H1 (cell line): ENCODE results near the gene GAK.

Experiments used
- EZH2 ChIP-seq: fragments of 200-600 bp; sonication (generic); IDR thresholded peaks from 2 replicates; pipeline ENCODE4 v1.7.1; 2012; ENCODE audit warnings: low read depth, mild to moderate bottlenecking, moderate library complexity, low read length, inconsistent platforms; ENCODE audit not compliant: severe bottlenecking
- HDAC6 ChIP-seq: IDR thresholded peaks from one replicate; pipeline ENCODE4 v1.7.1; 2012; ENCODE audit warnings: low read depth, mild to moderate bottlenecking, inconsistent platforms, low read length, moderate library complexity
- JUN ChIP-seq: IDR thresholded peaks from 2 replicates; pipeline ENCODE4 v1.6.1; 2011; ENCODE audit warnings: low read depth, mild to moderate bottlenecking, improper control_type of control experiment, low read length
- RAD21 ChIP-seq, 2 experiments: IDR thresholded peaks in 1 of 2; conservative IDR thresholded peaks in 1 of 2; 2 replicates each; pipeline ENCODE4 v1.6.1; 2011; ENCODE audit warnings: low read depth in 2 of 2, low read length in 2 of 2, improper control_type of control experiment in 1 of 2, inconsistent platforms in 1 of 2, mild to moderate bottlenecking in 1 of 2, moderate library complexity in 1 of 2
- TAF1 ChIP-seq: IDR thresholded peaks from 2 replicates; pipeline ENCODE4 v1.6.1; 2011; ENCODE audit warnings: mild to moderate bottlenecking, low read depth, low read length
- ZNF274 ChIP-seq: IDR thresholded peaks from 2 replicates; pipeline ENCODE4 v1.7.0; 2012; ENCODE audit warnings: low read length, borderline replicate concordance; ENCODE audit errors: extremely low read depth
- TF ChIP-seq, protein P1 (sequence below): IDR thresholded peaks from 2 replicates; pipeline ENCODE4 v1.6.1; 2012; ENCODE audit warnings: inconsistent platforms
- TF ChIP-seq, protein P2 (sequence below), 3 experiments: IDR thresholded peaks; 1 replicate in 2 of 3; 2 replicates in 1 of 3; pipeline versions ENCODE4 v1.5.1 to v1.6.1; 2011; ENCODE audit warnings: low read length in 3 of 3, mild to moderate bottlenecking in 3 of 3, inconsistent platforms in 2 of 3, low read depth in 1 of 3, moderate library complexity in 1 of 3; ENCODE audit not compliant: insufficient read depth in 1 of 3; ENCODE audit errors: control extremely low read depth in 1 of 3
- TF ChIP-seq, protein P3 (sequence below): IDR thresholded peaks from 2 replicates; pipeline ENCODE4 v1.6.1; 2012; ENCODE audit warnings: low read length, inconsistent platforms

DNA sequence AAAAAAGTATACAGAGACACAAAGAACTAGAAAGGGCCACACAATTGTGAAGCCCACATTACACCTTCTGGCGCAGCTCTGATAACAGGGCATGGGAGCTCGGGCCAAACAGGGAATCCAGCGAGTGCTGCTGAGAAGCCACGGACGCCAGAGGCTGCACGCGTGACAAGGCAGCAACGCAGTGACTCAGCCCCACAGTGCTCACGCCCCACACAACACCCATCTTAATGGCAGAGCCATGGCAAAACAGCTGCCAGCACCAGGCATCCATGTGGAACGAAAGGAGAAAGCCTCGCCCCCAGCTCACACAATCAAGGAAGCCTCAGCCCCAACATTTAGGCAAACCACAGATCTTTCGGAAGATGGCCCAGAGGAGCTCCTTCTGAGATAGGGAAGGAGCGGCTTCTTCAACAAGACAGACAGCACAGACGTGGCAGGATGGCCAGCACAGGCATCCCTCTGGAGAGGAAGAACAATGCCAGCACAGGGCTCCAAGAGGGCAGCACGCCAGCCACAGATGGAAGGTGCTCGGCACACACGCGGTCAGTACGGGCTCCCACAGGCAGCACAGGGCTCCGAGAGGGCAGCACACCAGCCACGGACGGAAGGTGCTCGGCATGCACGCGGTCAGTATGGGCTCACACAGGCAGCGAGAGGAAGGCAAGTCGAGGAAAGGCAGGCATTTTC lies 33.1 kb downstream of the GAK start:
- TF ChIP-seq, protein P1, sequence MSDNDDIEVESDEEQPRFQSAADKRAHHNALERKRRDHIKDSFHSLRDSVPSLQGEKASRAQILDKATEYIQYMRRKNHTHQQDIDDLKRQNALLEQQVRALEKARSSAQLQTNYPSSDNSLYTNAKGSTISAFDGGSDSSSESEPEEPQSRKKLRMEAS, result no peak
- TF ChIP-seq, protein P2, sequence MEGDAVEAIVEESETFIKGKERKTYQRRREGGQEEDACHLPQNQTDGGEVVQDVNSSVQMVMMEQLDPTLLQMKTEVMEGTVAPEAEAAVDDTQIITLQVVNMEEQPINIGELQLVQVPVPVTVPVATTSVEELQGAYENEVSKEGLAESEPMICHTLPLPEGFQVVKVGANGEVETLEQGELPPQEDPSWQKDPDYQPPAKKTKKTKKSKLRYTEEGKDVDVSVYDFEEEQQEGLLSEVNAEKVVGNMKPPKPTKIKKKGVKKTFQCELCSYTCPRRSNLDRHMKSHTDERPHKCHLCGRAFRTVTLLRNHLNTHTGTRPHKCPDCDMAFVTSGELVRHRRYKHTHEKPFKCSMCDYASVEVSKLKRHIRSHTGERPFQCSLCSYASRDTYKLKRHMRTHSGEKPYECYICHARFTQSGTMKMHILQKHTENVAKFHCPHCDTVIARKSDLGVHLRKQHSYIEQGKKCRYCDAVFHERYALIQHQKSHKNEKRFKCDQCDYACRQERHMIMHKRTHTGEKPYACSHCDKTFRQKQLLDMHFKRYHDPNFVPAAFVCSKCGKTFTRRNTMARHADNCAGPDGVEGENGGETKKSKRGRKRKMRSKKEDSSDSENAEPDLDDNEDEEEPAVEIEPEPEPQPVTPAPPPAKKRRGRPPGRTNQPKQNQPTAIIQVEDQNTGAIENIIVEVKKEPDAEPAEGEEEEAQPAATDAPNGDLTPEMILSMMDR (IDR thresholded peaks at IDR 0.05; ENCODE audit: control extremely low read depth in 1 of 3, insufficient read depth in 1 of 3, low read depth in 1 of 3, low read length in 3 of 3), result no peak
- TF ChIP-seq, protein P3, sequence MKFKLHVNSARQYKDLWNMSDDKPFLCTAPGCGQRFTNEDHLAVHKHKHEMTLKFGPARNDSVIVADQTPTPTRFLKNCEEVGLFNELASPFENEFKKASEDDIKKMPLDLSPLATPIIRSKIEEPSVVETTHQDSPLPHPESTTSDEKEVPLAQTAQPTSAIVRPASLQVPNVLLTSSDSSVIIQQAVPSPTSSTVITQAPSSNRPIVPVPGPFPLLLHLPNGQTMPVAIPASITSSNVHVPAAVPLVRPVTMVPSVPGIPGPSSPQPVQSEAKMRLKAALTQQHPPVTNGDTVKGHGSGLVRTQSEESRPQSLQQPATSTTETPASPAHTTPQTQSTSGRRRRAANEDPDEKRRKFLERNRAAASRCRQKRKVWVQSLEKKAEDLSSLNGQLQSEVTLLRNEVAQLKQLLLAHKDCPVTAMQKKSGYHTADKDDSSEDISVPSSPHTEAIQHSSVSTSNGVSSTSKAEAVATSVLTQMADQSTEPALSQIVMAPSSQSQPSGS, result no peak
- TF ChIP-seq RAD21 (IDR thresholded peaks at IDR 0.05 in 1 of 2, conservative IDR thresholded peaks at IDR 0.05 in 1 of 2; ENCODE audit: low read depth in 2 of 2, low read length in 2 of 2) (no peak), JUN (no peak), ZNF274 (no peak), TAF1 (no peak), HDAC6 (no peak), EZH2 (no peak)
